ENCODE data around the gene COL4A6. TPM values are rescaled to one million over a fixed set of nuclear protein-coding genes. Genes with fewer than 3 reads are reported as not detected.

COL4A6 gene
- total and polyA plus RNA-seq, 2 experiments from 2014 or later = 4.0 to 12.9 TPM

DNA sequence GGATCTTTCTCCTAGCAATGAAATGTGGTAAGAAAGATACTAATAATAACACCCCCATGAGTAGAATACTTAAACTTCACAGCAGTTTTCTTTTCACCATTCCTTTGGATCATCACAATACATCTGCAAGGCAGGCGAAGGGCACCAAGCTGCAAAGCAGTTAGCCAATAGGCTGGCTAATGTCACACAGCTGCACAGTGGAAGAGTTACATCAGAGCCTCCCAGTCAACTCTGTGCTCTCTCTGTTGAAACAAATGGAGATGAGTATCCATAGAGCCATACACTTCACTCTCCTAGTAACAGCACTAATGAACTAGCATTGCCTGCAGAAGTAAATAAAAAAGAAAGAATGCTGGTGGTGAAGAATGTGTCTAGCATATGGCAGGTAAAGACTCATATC is 207.6 kb downstream of the COL4A6 start:
- Histone ChIP-seq H3K27me3 (no peaks in the 10 kb centered on the region), H3K27ac (no peak overlapping the region), H3K4me2 (no peak overlapping the region), H3K4me3 (no peak overlapping the region), H3K9me2 (replicated peaks; ENCODE audit: insufficient read depth) (no peaks in the 10 kb centered on the region), H3K9me3 (ENCODE audit: low read depth) (no peaks in the 10 kb centered on the region), H2AFZ (no peak overlapping the region), H3K79me2 (no peaks in the 10 kb centered on the region), H3K4me1 (ENCODE audit: insufficient read depth) (peaks cover 1% of the 10 kb centered on the region), H4K20me1 (ENCODE audit: insufficient read depth, poor library complexity, severe bottlenecking) (no peaks in the 10 kb centered on the region), H3K36me3 (replicated peaks; ENCODE audit: insufficient read depth, low read depth) (no peaks in the 10 kb centered on the region)
- WGBS (ENCODE audit: low lambda C conversion rate, missing lambda C conversion rate) = 81% methylated on average over 1 of the region's 1 CpG
- no peak for DNase-seq (ENCODE audit: low spot score)
- TF ChIP-seq EZH2phosphoT487 (IDR thresholded peaks at IDR 0.05; ENCODE audit: low read depth, severe bottlenecking, unreplicated experiment) (no peak), CTCF (IDR thresholded peaks at IDR 0.05; ENCODE audit: poor library complexity) (no peak), EZH2 (IDR thresholded peaks at IDR 0.05; ENCODE audit: borderline replicate concordance) (no peak)

DNA sequence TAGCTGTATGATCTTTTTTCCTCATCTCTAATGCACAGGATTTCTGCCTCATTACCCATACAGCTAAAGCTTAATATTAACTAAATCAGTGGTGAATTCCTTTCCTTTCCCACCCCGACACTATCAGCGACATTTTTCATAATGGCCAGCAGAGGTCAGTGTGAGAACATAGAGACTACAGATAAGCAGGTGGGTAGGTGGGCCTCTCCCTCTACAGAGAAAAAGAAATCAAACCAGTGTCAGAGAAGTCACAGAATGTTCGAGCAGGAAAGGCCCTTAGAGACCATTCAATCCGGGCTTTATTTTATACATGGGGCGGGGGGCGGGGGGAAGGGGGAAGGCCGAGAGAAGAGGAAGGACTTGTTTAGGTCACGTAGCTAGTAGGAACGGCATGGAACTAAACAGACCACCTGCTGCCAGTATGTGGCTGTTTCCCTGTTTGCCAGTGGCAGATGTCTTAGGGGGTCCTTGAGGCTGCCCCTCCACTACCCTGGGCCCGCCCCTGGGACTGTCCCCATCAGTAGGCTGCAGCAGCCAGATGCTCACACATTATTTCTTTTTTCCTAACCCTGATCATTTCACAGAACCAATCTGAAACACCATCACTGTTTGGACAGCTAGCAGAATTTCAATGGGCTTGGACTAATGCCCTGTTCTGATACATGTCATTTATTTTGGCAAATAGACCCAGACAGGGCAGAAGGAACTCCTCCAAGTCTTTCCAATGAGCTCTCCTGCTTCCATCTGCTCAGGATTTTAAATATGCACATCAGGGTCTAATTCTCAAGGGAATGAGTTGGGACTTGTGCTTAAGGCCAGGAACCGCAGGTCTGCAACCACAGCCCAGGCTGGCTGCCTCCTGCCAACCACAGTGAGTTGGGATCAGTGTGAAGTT is 213.2 kb downstream of the COL4A6 start:
- no peaks in the 10 kb centered on the region for H3K27me3 ChIP-seq
- peak; percentile 59 for DNase-seq (ENCODE audit: low spot score)
- H3K4me1 ChIP-seq (ENCODE audit: insufficient read depth) = peaks cover 6% of the 10 kb centered on the region
- H3K79me2 ChIP-seq = no peaks in the 10 kb centered on the region
- 34% methylated on average over 10 of the region's 11 CpGs for WGBS (ENCODE audit: low lambda C conversion rate, missing lambda C conversion rate)
- peak; percentile 66 for TF ChIP-seq CTCF (IDR thresholded peaks at IDR 0.05; ENCODE audit: poor library complexity)
- no peak for TF ChIP-seq EZH2 (IDR thresholded peaks at IDR 0.05; ENCODE audit: borderline replicate concordance)
- TF ChIP-seq EZH2phosphoT487 (IDR thresholded peaks at IDR 0.05; ENCODE audit: low read depth, severe bottlenecking, unreplicated experiment) = no peak
- no peaks in the 10 kb centered on the region for H4K20me1 ChIP-seq (ENCODE audit: insufficient read depth, poor library complexity, severe bottlenecking)
- no peaks in the 10 kb centered on the region for H3K36me3 ChIP-seq (replicated peaks; ENCODE audit: insufficient read depth, low read depth)
- H2AFZ ChIP-seq = no peak overlapping the region
- H3K4me2 ChIP-seq = peak overlapping the region; percentile 46
- H3K9me3 ChIP-seq (ENCODE audit: low read depth) = no peaks in the 10 kb centered on the region
- H3K27ac ChIP-seq = no peak overlapping the region
- H3K4me3 ChIP-seq = no peak overlapping the region
- H3K9me2 ChIP-seq (replicated peaks; ENCODE audit: insufficient read depth) = no peaks in the 10 kb centered on the region

DNA sequence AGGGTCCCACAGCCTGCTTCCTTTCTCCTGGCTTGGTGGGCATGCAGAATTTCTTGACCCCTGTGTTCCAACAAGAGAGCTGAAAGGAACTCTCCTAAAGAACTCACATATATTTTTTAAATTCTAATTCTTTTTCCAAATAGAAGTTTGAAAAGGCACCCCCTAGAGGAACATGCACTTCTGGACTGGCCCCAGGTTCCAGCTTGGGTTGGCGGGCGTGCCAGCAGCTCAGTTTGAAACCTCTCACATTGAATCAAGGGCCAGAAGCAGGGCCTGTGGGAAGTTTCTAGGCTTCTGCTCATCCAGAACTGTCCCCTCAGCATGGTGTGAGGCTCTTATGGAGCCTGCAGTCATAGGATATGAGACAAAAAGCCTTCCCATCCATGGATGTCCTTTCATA is 214.0 kb downstream of the COL4A6 start:
- no peak overlapping the region for H2AFZ ChIP-seq
- H3K27me3 ChIP-seq = no peaks in the 10 kb centered on the region
- no peaks in the 10 kb centered on the region for H4K20me1 ChIP-seq (ENCODE audit: insufficient read depth, poor library complexity, severe bottlenecking)
- no peaks in the 10 kb centered on the region for H3K9me2 ChIP-seq (replicated peaks; ENCODE audit: insufficient read depth)
- no peaks in the 10 kb centered on the region for H3K36me3 ChIP-seq (replicated peaks; ENCODE audit: insufficient read depth, low read depth)
- H3K9me3 ChIP-seq (ENCODE audit: low read depth) = no peaks in the 10 kb centered on the region
- WGBS (ENCODE audit: low lambda C conversion rate, missing lambda C conversion rate) = 94% methylated on average over 2 of the region's 2 CpGs
- H3K4me1 ChIP-seq (ENCODE audit: insufficient read depth) = peaks cover 6% of the 10 kb centered on the region
- no peak overlapping the region for H3K4me2 ChIP-seq
- no peaks in the 10 kb centered on the region for H3K79me2 ChIP-seq
- TF ChIP-seq CTCF (IDR thresholded peaks at IDR 0.05; ENCODE audit: poor library complexity) = no peak
- TF ChIP-seq EZH2 (IDR thresholded peaks at IDR 0.05; ENCODE audit: borderline replicate concordance) = no peak
- TF ChIP-seq EZH2phosphoT487 (IDR thresholded peaks at IDR 0.05; ENCODE audit: low read depth, severe bottlenecking, unreplicated experiment) = no peak
- no peak overlapping the region for H3K27ac ChIP-seq
- H3K4me3 ChIP-seq = no peak overlapping the region
- no peak for DNase-seq (ENCODE audit: low spot score)

Measured in hepatocyte (in vitro differentiated cells).